Measurements from ENCODE around the gene MPC2. TPM values are rescaled to one million over a fixed set of nuclear protein-coding genes. Genes with fewer than 3 reads are reported as not detected.

Gene MPC2
- total and polyA plus RNA-seq, 2 experiments from 2014 or later = 56.8 to 231 TPM

- H3K4me1 ChIP-seq (ENCODE audit: low read depth) = no peaks in the 10 kb centered on the region
- no peak for DNase-seq (ENCODE audit: low read depth in 1 of 2, low spot score in 1 of 2)
- H3K36me3 ChIP-seq = peaks cover 17% of the 10 kb centered on the region
These were observed 19.0 kb upstream of the MPC2 start for GRCh38 chr1:167955915-167956314.

DNA sequence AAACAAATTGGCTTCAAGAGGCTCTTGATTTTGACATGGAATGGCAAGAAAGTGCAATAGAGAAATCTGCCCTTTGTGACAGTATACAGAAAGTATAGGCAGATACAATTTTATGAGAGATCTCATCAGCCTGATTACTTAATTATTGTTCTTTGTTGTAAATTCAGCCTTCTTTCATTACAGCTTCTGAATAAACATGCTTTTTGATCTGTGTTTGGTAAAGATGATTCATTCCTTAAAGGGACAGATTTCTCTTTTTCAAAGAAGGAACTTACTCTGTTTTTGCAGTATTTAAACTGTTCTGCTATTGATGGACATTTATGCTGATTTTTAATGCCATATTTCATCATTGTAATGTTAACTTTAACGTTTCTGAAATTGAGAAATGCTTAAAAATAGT lies 13.7 kb upstream of the MPC2 start:
- H3K36me3 ChIP-seq = peaks cover 15% of the 10 kb centered on the region
- H3K27ac ChIP-seq = no peak overlapping the region

More at GRCh38 chr1:167955915-167956314, 19.0 kb upstream of the MPC2 start:
- no peak for TF ChIP-seq CTCF (IDR thresholded peaks at IDR 0.05; ENCODE audit: low read depth, low read length)
- Histone ChIP-seq H3K27ac (no peak overlapping the region), H3K4me3 (no peak overlapping the region), H3K9me3 (ENCODE audit: low read depth) (no peaks in the 10 kb centered on the region), H3K27me3 (no peaks in the 10 kb centered on the region)

GRCh38 chr1:167949785-167950184 lies 12.9 kb upstream of the MPC2 start:
- Histone ChIP-seq H3K4me1 (ENCODE audit: low read depth) (no peaks in the 10 kb centered on the region), H3K27ac (no peak overlapping the region), H3K27me3 (no peaks in the 10 kb centered on the region), H3K4me3 (no peak overlapping the region), H3K36me3 (peaks cover 10% of the 10 kb centered on the region), H3K9me3 (ENCODE audit: low read depth) (no peaks in the 10 kb centered on the region)
- DNase-seq (ENCODE audit: low read depth in 1 of 2, low spot score in 1 of 2) = peak in 1 of 2 donors; percentile 9
- no peak for TF ChIP-seq CTCF (IDR thresholded peaks at IDR 0.05; ENCODE audit: low read depth, low read length)

More for the DNA sequence above, 13.7 kb upstream of the MPC2 start:
- Histone ChIP-seq H3K27me3 (no peaks in the 10 kb centered on the region), H3K9me3 (ENCODE audit: low read depth) (no peaks in the 10 kb centered on the region), H3K4me1 (ENCODE audit: low read depth) (no peaks in the 10 kb centered on the region), H3K4me3 (no peak overlapping the region)
- DNase-seq (ENCODE audit: low read depth in 1 of 2, low spot score in 1 of 2) = no peak
- no peak for TF ChIP-seq CTCF (IDR thresholded peaks at IDR 0.05; ENCODE audit: low read depth, low read length)

DNA sequence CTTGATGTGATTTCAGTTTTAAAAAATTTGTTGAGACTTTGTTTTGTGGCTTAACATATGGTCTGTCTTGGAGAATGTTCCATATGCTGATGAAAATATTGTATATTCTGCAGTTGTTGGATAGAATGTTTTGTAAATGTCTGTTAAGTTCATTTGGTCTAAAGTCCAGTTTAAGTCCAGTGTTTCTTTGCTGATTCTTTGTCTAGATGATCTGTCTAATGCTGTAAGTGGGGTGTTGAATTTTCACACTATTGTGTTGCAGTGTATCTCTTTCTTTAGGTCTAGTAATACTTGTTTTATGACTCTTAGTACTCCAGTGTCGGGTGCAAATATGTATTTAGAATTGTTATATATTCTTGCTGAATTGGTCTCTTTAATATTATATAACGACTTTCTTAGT lies 10.9 kb upstream of the MPC2 start:
- no peak for TF ChIP-seq CTCF (IDR thresholded peaks at IDR 0.05; ENCODE audit: low read depth, low read length)
- Histone ChIP-seq H3K27me3 (no peaks in the 10 kb centered on the region), H3K27ac (no peak overlapping the region), H3K9me3 (ENCODE audit: low read depth) (no peaks in the 10 kb centered on the region), H3K4me3 (no peak overlapping the region), H3K4me1 (ENCODE audit: low read depth) (no peaks in the 10 kb centered on the region), H3K36me3 (peaks cover under 1% of the 10 kb centered on the region)
- DNase-seq (ENCODE audit: low read depth in 1 of 2, low spot score in 1 of 2) = no peak

GRCh38 chr1:167943541-167943940 lies 6.7 kb upstream of the MPC2 start:
- H3K9me3 ChIP-seq (ENCODE audit: low read depth) = no peaks in the 10 kb centered on the region
- no peaks in the 10 kb centered on the region for H3K36me3 ChIP-seq
- H3K27ac ChIP-seq = no peak overlapping the region
- TF ChIP-seq CTCF (IDR thresholded peaks at IDR 0.05; ENCODE audit: low read depth, low read length) = no peak
- no peak overlapping the region for H3K4me3 ChIP-seq
- H3K27me3 ChIP-seq = no peaks in the 10 kb centered on the region
- DNase-seq (ENCODE audit: low read depth in 1 of 2, low spot score in 1 of 2) = no peak
- peaks cover 4% of the 10 kb centered on the region for H3K4me1 ChIP-seq (ENCODE audit: low read depth)

DNA sequence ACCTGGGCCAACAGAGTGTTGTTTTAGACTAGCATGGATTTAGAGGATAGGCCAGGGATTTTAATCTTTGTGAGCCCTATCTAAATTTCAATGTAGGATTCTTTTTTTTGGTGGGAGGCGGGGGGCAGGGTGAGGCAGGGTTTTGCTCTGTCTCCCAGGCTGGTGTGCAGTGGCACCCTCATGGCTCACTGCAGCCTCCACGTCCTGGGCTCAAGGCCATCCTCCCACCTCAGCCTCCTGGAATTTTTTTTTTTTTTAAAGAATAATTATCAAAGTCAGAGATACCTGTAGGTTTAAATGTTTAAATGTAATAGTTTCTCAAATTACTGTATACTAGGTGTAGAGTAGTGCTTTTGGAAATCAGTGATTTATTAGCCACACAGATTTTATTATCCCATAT lies 3.4 kb upstream of the MPC2 start:
- TF ChIP-seq CTCF (IDR thresholded peaks at IDR 0.05; ENCODE audit: low read depth, low read length) = no peak
- no peak for DNase-seq (ENCODE audit: low read depth in 1 of 2, low spot score in 1 of 2)
- peaks cover 4% of the 10 kb centered on the region for H3K4me1 ChIP-seq (ENCODE audit: low read depth)

More for the DNA sequence above, 3.4 kb upstream of the MPC2 start:
- Histone ChIP-seq H3K9me3 (ENCODE audit: low read depth) (no peaks in the 10 kb centered on the region), H3K27me3 (no peaks in the 10 kb centered on the region), H3K27ac (no peak overlapping the region), H3K4me3 (no peak overlapping the region), H3K36me3 (no peaks in the 10 kb centered on the region)

All from cardiac muscle cell (in vitro differentiated cells and primary cell).